OCI-LY1 (cell line): ENCODE measurements around the gene BCL2L13.
"Not testable (repeated sequence)": the region's sequence is repeated elsewhere in the genome, so short reads cannot be mapped to it uniquely, and the experiment has no call there.

Experiments
- H2AFZ ChIP-seq: fragments of 200-600 bp; sonication (generic), shearing (Covaris generic); 2 replicates; pipeline ENCODE4 v1.6.0; 2014; ENCODE audit warnings: antibody characterized with exemption, mild to moderate bottlenecking, low read length
- H3F3A ChIP-seq: fragments of 200-600 bp; sonication (generic), shearing (Covaris generic); 2 replicates; pipeline ENCODE4 v1.6.0; 2014; ENCODE audit warnings: mild to moderate bottlenecking, antibody characterized with exemption, low read length, moderate library complexity; ENCODE audit not compliant: insufficient read depth
- H3K27ac ChIP-seq: fragments of 200-600 bp; sonication (generic); 2 replicates; pipeline ENCODE4 v1.5.1; 2014; ENCODE audit warnings: low read length, mixed run types, mild to moderate bottlenecking, low read depth; ENCODE audit not compliant: poor library complexity, severe bottlenecking
- H3K27me3 ChIP-seq: fragments of 200-600 bp; sonication (generic); 2 replicates; pipeline ENCODE4 v1.6.0; 2014; ENCODE audit warnings: antibody characterized with exemption, mild to moderate bottlenecking, low read length, moderate library complexity; ENCODE audit not compliant: insufficient read depth
- H3K36me3 ChIP-seq: fragments of 200-600 bp; sonication (generic); 2 replicates; pipeline ENCODE4 v1.6.1; 2014; ENCODE audit warnings: mild to moderate bottlenecking, antibody characterized with exemption, low read length, moderate library complexity, mixed read lengths; ENCODE audit not compliant: insufficient read depth
- H3K4me1 ChIP-seq: fragments of 200-600 bp; sonication (generic); 2 replicates; pipeline ENCODE4 v1.5.1; 2014; ENCODE audit warnings: mild to moderate bottlenecking, low read length, moderate library complexity; ENCODE audit not compliant: insufficient read depth, severe bottlenecking
- H3K4me2 ChIP-seq: fragments of 200-600 bp; sonication (generic), shearing (Covaris generic); 2 replicates; pipeline ENCODE4 v1.6.1; 2014; ENCODE audit warnings: low read length
- H3K4me3 ChIP-seq: fragments of 200-600 bp; sonication (generic); 2 replicates; pipeline ENCODE4 v1.5.1; 2014; ENCODE audit warnings: low read length, low read depth, mild to moderate bottlenecking, mixed read lengths; ENCODE audit not compliant: poor library complexity, severe bottlenecking
- H3K79me2 ChIP-seq: fragments of 200-600 bp; shearing (Covaris generic); 2 replicates; pipeline ENCODE4 v1.6.1; 2016; ENCODE audit warnings: mixed run types, low read length, mixed read lengths; ENCODE audit not compliant: insufficient read depth
- H3K9ac ChIP-seq: fragments of 200-600 bp; sonication (generic), shearing (Covaris generic); 2 replicates; pipeline ENCODE4 v1.6.1; 2014; ENCODE audit warnings: mild to moderate bottlenecking, low read length, mixed read lengths
- H3K9me2 ChIP-seq: fragments of 200-600 bp; sonication (generic), shearing (Covaris generic); 2 replicates; pipeline ENCODE4 v1.6.1; 2014; ENCODE audit warnings: low read depth, mild to moderate bottlenecking, low read length, mixed read lengths
- H3K9me3 ChIP-seq: fragments of 200-600 bp; shearing (Covaris generic); 2 replicates; pipeline ENCODE4 v1.6.1; 2014; ENCODE audit warnings: low read length, mixed read lengths
- H4K20me1 ChIP-seq: fragments of 200-600 bp; sonication (generic), shearing (Covaris generic); 2 replicates; pipeline ENCODE4 v1.6.0; 2016; ENCODE audit warnings: mild to moderate bottlenecking, low read length; ENCODE audit not compliant: insufficient read depth
- CTCF ChIP-seq: fragments of 200-600 bp; sonication (generic), shearing (Covaris generic); IDR thresholded peaks from 2 replicates; pipeline ENCODE4 v1.5.1; 2017; ENCODE audit warnings: mild to moderate bottlenecking, antibody characterized with exemption, low read length, moderate library complexity, mixed read lengths
- EZH2 ChIP-seq: fragments of 200-600 bp; sonication (generic), shearing (Covaris generic); IDR thresholded peaks from 2 replicates; pipeline ENCODE4 v1.8.0; 2017; ENCODE audit warnings: borderline replicate concordance, mixed run types, mild to moderate bottlenecking, antibody characterized with exemption, low read length, moderate library complexity, mixed read lengths

The BCL2L13 gene

GRCh38 chr22:17664414-17665055 lies 26.0 kb downstream of the BCL2L13 start:
- no peak overlapping the region for H3K27ac ChIP-seq
- no peak overlapping the region for H3K9ac ChIP-seq
- H3K79me2 ChIP-seq = no peaks in the 10 kb centered on the region
- H3K27me3 ChIP-seq = no peaks in the 10 kb centered on the region
- peaks cover 78% of the 10 kb centered on the region for H3K36me3 ChIP-seq
- H3K4me1 ChIP-seq = no peaks in the 10 kb centered on the region
- no peak for TF ChIP-seq CTCF
- no peak for TF ChIP-seq EZH2
- no peaks in the 10 kb centered on the region for H4K20me1 ChIP-seq
- no peaks in the 10 kb centered on the region for H3F3A ChIP-seq
- H3K9me3 ChIP-seq = peaks cover 10% of the 10 kb centered on the region
- H3K4me2 ChIP-seq = no peak overlapping the region
- no peak overlapping the region for H2AFZ ChIP-seq
- H3K9me2 ChIP-seq = no peaks in the 10 kb centered on the region
- H3K4me3 ChIP-seq = no peak overlapping the region

GRCh38 chr22:17665248-17665647 lies 26.7 kb downstream of the BCL2L13 start:
- no peak overlapping the region for H3K27ac ChIP-seq
- no peaks in the 10 kb centered on the region for H3K9me2 ChIP-seq
- H2AFZ ChIP-seq = no peak overlapping the region
- no peak for TF ChIP-seq EZH2
- TF ChIP-seq CTCF = no peak
- H3K4me2 ChIP-seq = no peak overlapping the region
- no peaks in the 10 kb centered on the region for H3K79me2 ChIP-seq
- H3K36me3 ChIP-seq = peaks cover 80% of the 10 kb centered on the region
- H3K9me3 ChIP-seq = peaks cover 10% of the 10 kb centered on the region
- H3F3A ChIP-seq = no peaks in the 10 kb centered on the region
- H3K9ac ChIP-seq = no peak overlapping the region
- no peaks in the 10 kb centered on the region for H3K27me3 ChIP-seq
- no peak overlapping the region for H3K4me3 ChIP-seq
- no peaks in the 10 kb centered on the region for H4K20me1 ChIP-seq
- no peaks in the 10 kb centered on the region for H3K4me1 ChIP-seq

GRCh38 chr22:17665854-17666253 lies 27.3 kb downstream of the BCL2L13 start:
- peaks cover 10% of the 10 kb centered on the region for H3K9me3 ChIP-seq
- H3K27me3 ChIP-seq = no peaks in the 10 kb centered on the region
- H4K20me1 ChIP-seq = no peaks in the 10 kb centered on the region
- no peak overlapping the region for H3K9ac ChIP-seq
- no peak overlapping the region for H2AFZ ChIP-seq
- H3K4me2 ChIP-seq = no peak overlapping the region
- no peaks in the 10 kb centered on the region for H3K9me2 ChIP-seq
- H3K36me3 ChIP-seq = peaks cover 83% of the 10 kb centered on the region
- no peaks in the 10 kb centered on the region for H3K79me2 ChIP-seq
- H3F3A ChIP-seq = no peaks in the 10 kb centered on the region
- H3K4me3 ChIP-seq = no peak overlapping the region
- TF ChIP-seq EZH2 = no peak
- TF ChIP-seq CTCF = no peak
- H3K27ac ChIP-seq = no peak overlapping the region
- no peaks in the 10 kb centered on the region for H3K4me1 ChIP-seq

- not testable (repeated sequence) for H3K9me3 ChIP-seq, H3K27ac ChIP-seq, H3K4me2 ChIP-seq, H3K9ac ChIP-seq, H3K9me2 ChIP-seq, H3K4me1 ChIP-seq, H3K79me2 ChIP-seq, H3K4me3 ChIP-seq, H4K20me1 ChIP-seq, H3K27me3 ChIP-seq, H2AFZ ChIP-seq, H3F3A ChIP-seq
- peaks cover 40% of the 10 kb centered on the region for H3K36me3 ChIP-seq
Observed at GRCh38 chr22:17671521-17672092, 33.0 kb downstream of the BCL2L13 start.
